Peyer's patch (tissue), 4 donors: Measurements from ENCODE around the gene GABRG3.

Source experiments
- CTCF ChIP-seq, 6 experiments: fragments of 450-650 bp in 4 of 6; fragments of 200-600 bp in 2 of 6; sonication (generic) in 1 of 6; IDR thresholded peaks; one replicate each; pipeline ENCODE4 v1.5.1; 2017 to 2019; ENCODE audit warnings: antibody characterized with exemption in 6 of 6, mild to moderate bottlenecking in 3 of 6, moderate library complexity in 1 of 6
- POLR2A ChIP-seq, 2 donors: fragments of 450-650 bp; IDR thresholded peaks; one replicate each; pipeline ENCODE4 v1.5.1; 2017; ENCODE audit warnings: antibody characterized with exemption in 2 of 2, mild to moderate bottlenecking in 2 of 2, moderate library complexity in 2 of 2

- no peak for TF ChIP-seq CTCF (IDR thresholded peaks at IDR 0.05)
- no peak for TF ChIP-seq POLR2A (IDR thresholded peaks at IDR 0.05)
These were observed 365.7 kb downstream of the GABRG3 start for GRCh38 chr15:27336676-27337075.
